ENCODE results near the gene TMPO.
"Not testable (repeated sequence)": the region's sequence is repeated elsewhere in the genome, so short reads cannot be mapped to it uniquely, and the experiment has no call there.

TMPO gene

DNA sequence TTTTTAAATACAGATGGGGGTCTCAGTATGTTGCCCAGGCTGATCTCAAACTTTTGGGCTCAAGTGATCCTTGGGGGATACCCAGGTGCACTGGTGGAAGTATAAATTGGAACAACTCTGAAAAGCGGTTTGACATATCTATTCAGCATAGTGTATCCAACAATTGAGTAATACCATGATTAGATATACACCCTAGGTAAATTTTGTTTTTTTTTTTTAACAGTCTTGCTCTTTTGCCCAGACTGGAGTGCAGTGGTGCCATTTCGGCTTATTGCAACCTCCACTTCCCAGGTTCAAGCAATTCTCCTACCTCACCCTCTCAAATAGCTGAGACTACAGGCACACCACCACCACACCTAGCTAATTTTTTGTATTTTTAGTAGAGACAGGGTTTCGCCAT, 46.5 kb downstream of the TMPO start:
- no peak for DNase-seq
- in situ Hi-C loops (cut with HindIII; ENCODE audit: low pct_ligation_motif_present, low pct_unique_long_range_greater_than_20kb, low sequenced_read_pairs) = no loop called here

DNA sequence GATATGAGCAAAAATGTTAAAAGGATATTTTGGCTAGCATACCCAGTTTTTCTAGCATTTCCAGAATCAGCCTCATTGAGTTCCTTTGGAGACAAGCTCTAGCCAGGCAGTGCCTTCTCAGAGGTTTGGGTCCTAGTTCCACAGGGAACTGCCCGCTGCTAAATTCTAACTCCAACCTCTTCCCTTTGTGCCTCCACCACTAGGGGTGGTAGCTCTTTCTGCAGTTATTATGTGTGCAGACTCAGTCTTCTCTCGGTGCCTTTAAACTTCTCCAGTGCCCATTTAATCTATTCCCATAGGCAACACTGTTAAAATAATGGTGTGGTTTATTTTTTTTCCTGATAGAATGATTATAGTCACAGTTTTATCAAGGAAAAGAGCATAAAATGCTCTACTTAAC, 56.6 kb downstream of the TMPO start:
- in situ Hi-C loops (cut with HindIII; ENCODE audit: low pct_ligation_motif_present, low pct_unique_long_range_greater_than_20kb, low sequenced_read_pairs) = no loop called here
- DNase-seq = peak; percentile 38

DNA sequence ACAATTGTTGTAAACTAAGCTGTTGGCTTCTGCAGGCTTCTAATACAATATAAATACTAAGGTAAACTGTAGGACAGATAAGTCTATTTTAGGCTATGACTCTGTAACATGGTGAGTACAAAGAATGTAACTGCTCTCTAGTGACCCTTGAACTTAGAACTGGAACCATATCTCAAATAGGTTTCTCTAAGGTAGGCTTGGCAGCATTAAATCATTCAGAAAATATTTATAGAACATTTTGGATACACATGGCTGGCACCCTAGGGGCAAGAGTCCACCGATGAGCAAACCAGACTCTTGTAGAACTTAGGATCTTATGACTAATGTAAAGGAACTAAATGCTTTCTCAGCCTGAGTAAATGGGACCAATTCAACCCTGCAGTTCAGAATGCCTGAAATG, 58.7 kb downstream of the TMPO start:
- peak; percentile 65 for DNase-seq
- in situ Hi-C loops (cut with HindIII; ENCODE audit: low pct_ligation_motif_present, low pct_unique_long_range_greater_than_20kb, low sequenced_read_pairs) = no loop called here

DNA sequence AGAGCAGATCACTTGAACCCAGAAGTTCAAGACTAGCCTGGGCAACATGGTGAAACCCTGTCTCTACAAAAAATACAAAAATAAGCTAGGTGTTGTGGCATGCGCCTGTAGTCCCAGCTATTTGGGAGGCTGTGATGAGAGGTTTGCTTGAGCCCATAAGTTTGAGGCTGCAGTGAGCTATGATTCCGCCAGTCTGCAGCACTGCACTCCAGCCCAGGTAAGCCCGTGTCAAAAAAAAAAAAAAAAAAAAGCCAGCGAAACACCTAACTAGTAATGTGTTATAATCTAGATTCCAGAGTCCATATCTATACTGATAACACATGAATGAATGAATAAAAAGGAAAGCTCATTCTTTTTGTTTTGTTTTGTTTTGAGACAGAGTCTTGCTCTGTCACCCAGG, 59.6 kb downstream of the TMPO start:
- DNase-seq = no peak
- in situ Hi-C loops (cut with HindIII; ENCODE audit: low pct_ligation_motif_present, low pct_unique_long_range_greater_than_20kb, low sequenced_read_pairs) = no loop called here

DNA sequence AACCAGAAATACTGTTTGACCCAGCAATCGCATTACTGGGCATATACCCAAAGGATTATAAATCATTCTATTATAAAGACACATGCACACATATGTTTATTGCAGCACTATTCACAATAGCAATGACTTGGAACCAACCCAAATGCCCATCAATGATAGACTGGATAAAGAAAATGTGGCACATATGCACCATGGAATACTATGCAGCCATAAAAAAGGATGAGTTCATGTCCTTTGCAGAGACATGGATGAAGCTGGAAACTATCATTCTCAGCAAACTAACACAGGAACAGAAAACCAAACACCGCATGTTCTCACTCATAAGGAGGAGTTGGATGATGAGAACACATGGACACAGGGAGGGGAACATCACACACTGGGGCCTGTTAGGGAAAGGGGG, 61.4 kb downstream of the TMPO start:
- in situ Hi-C loops (cut with HindIII; ENCODE audit: low pct_ligation_motif_present, low pct_unique_long_range_greater_than_20kb, low sequenced_read_pairs); DNase-seq: not testable (repeated sequence)

DNA sequence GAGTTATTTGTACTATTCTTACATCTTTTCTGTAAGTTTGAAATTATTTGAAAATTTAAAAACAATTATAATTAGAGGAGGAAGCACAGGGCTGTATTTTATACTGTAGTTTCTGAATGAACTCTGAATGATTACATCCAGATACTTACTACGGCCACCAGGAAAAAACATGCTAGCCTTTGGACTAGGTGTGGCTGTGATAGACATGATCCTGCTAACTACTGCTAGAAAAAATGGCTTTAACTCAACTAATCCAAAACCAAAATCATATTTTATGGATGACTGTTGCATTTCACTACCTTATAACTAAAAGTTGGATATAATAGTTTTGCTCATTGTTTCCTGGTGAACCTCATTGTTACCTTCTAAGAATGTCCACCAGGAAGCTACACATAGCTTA, 63.0 kb downstream of the TMPO start:
- no peak for DNase-seq
- in situ Hi-C loops (cut with HindIII; ENCODE audit: low pct_ligation_motif_present, low pct_unique_long_range_greater_than_20kb, low sequenced_read_pairs) = no loop called here

DNA sequence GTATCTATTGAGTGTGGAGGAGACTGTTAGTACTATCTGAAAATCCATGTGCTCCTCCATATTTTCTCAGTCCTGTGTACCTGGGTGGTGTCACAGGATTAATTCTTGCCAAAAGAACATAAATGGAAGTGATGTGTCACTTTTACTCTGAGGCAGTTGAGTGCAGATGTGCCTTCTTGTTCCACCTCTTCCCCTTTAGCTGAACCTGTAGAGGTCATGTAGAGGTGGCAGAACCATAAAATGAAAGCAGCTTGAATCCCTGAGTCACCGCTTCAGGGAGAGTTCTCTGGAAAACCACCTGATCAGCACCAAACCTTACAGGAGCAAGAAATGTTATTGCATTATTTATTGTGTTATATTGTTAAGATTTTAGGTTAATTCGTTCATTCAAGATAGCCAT, 63.4 kb downstream of the TMPO start:
- DNase-seq = peak; percentile 35
- in situ Hi-C loops (cut with HindIII; ENCODE audit: low pct_ligation_motif_present, low pct_unique_long_range_greater_than_20kb, low sequenced_read_pairs) = no loop called here

DNA sequence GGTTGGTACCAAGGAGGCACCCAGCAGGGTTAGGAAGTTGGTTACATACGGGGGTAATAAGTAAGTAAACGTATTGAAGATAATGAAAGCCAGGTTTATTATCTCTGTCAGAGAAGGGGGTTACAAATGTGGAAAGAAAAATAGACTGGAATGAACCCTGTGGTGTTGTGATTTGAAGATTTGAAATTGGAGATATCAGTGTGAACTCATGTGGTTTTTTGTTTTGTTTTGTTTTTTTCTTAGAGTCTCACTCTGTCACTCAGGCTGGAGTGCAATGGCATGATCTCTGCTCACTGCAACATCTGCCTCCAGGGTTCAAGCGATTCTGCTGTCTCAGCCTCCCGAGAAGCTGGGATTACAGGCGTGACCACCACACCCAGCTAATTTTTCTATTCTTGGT, 64.0 kb downstream of the TMPO start:
- in situ Hi-C loops (cut with HindIII; ENCODE audit: low pct_ligation_motif_present, low pct_unique_long_range_greater_than_20kb, low sequenced_read_pairs) = no loop called here
- DNase-seq = no peak

DNA sequence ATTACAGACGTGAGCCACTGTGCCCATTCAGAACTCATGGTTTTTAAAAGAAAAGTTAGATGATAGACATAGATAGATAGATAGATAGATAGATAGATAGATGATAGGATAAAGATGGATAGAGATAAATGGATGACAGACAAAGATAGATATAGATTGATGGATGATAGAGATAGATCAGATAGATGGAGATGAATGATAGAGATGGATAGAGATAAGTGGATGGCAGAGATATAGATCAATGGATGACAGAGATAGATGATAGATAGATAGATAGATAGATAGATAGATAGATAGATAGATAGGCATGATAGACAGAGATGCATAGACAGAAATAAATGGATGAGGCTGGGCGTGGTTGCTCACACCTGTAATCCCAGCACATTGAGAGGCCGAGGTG, 64.4 kb downstream of the TMPO start:
- in situ Hi-C loops (cut with HindIII; ENCODE audit: low pct_ligation_motif_present, low pct_unique_long_range_greater_than_20kb, low sequenced_read_pairs) = no loop called here
- no peak for DNase-seq

DNA sequence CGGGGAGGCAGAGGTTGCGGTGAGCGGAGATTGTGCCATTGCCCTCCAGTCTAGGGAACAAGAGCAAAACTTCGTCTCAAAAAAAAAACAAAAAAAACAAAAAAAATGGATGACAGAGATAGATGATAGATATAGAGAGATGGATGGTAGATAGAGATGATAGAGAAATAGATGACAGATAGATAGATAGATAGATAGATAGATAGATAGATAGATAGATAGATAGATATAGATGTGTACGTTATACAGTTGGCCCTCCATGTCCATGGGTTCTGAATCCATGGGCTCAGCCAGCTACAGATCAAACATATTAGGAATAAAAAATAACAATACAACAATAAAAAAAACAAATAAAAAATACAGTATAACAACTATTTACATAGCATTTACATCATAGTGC, 65.3 kb downstream of the TMPO start:
- in situ Hi-C loops (cut with HindIII; ENCODE audit: low pct_ligation_motif_present, low pct_unique_long_range_greater_than_20kb, low sequenced_read_pairs) = no loop called here
- no peak for DNase-seq

DNA sequence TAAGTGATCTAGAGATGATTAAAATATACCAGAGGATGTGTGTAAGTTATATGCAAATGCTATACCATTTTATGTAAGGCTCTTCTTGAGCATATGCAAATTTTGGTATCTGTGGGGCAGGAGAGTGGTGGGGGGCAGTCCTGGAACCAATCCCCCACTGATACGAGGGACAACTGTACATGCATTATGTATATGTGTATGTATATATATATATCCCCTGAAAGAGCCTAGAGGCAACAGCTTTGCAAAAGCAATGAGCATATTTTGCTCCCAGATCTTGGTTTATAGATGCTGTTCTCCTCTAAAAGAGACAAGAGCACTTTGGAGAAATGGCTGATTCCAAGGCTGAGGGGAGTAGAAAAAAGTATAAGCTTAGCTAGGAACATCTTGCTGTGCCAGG, 65.7 kb downstream of the TMPO start:
- in situ Hi-C loops (cut with HindIII; ENCODE audit: low pct_ligation_motif_present, low pct_unique_long_range_greater_than_20kb, low sequenced_read_pairs) = no loop called here
- no peak for DNase-seq

DNA sequence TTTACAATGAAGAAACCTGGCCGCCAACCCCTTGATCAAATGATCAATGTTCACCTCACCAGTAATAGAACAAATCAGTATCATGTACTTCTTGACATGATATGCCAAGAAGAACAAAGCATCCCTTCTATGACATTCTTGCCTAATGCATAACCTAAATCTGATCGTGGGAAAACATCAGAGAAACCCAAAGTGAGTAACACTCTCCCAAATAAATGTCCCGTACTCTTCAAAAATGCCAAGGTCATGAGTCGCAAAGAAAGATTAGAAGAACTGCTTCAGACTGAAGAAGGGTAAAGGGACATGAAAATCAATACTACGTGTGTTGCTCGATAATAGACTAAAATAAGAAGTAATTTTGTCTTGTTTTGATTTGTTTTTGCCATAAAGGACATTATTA, 66.7 kb downstream of the TMPO start:
- in situ Hi-C loops (cut with HindIII; ENCODE audit: low pct_ligation_motif_present, low pct_unique_long_range_greater_than_20kb, low sequenced_read_pairs) = no loop called here
- no peak for DNase-seq

DNA sequence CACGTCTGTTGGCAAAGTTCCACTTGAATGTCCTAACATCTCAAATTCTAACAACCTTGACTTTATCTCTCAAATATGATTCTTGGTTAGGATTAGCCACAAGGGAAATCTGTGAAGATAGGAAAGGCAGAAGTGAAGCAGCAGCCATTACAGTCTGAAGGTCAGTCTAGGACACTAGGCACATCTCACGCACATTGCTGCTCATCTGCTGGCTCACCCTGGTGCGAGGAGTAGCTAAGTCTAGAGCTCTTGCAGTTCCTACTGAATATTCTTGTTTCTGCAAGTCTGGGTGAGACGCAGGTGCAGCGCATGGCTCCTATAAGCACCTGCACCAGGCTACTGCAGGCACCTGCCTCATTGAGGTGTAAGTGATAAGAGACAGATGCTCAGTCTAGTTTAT, 71.7 kb downstream of the TMPO start:
- no peak for DNase-seq
- in situ Hi-C loops (cut with HindIII; ENCODE audit: low pct_ligation_motif_present, low pct_unique_long_range_greater_than_20kb, low sequenced_read_pairs) = no loop called here

DNA sequence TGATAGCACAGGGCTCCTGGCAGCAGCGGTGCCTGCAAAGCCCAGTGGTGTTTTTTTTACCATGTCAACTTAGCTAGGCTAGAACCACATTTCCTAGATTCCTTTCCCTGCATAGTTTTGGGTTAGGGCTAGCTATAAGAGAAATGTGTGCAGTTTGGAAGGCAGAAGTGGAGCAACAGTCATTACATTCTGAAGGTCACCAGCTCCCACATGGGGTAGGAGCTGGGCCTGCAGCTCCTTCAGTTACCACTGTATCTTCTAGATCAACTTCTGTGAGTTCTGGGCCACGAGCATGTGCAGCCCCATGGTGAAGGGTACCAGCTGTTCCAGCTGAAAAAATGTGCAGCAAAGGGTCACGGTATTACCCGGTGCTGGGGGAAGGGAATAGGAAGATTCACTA, 75.8 kb downstream of the TMPO start:
- in situ Hi-C loops (cut with HindIII; ENCODE audit: low pct_ligation_motif_present, low pct_unique_long_range_greater_than_20kb, low sequenced_read_pairs) = no loop called here
- no peak for DNase-seq

DNA sequence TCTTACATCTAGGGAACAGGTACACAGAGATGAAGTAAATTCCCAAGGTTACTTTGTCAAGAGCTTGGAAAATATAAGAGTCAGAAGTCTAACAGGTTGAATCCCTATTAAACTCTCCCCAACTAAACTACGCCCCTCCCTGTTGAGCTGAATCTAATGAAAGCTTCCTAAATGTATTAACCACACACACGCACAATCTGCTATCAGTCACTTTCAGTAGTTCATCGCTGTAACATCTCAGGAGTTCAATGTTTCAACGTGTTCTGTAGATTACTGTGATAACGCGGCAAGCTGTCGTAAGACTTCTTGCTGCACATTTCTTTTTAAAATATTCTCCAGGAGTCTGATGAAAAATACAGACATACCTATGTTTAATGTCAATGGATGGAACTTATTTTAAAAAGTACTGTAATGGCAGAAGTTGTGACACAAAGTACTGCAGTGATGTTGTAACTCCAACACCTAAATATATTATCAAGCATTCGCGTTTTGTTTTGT, 77.5 kb downstream of the TMPO start:
- in situ Hi-C loops (cut with HindIII; ENCODE audit: low pct_ligation_motif_present, low pct_unique_long_range_greater_than_20kb, low sequenced_read_pairs) = no loop called here
- DNase-seq = peak; percentile 35

DNA sequence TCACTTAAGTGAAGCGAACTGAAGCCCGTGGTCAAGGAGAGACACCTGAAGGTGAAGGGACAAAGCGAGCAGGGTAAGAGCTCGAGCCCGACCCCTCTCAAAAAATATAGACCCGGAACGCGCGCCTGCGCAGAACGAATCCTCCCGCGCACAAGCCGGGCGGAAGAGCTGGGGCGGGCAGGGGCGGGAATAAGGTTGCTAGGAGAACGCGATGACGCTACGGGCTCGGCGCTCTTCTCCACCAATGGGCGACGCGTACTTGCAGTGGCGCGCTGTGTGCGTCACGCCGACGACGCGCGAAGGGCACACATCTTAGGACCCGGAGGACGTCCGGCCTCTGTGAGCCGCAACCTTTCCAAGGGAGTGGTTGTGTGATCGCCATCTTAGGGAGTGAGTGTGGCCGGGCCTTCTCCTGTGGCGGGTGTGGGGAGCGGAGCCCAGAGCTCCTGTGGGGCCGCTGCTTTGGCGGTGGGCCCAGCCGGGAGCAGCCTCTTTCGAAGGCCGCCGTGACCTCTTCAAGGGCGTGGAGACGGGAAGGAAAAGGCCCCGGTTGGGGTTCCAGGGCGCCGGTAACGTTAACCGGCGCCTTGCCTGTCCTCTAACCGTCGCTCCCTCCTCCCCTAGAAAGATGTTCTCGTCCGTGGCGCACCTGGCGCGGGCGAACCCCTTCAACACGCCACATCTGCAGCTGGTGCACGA, 78.1 kb downstream of the TMPO start, which contains the start of gene SLC25A3:
SLC25A3 (plus strand) TSS at position 336 of the 699 bp plus-strand sequence; CDS start at position 629, 293 bp downstream.
- peak; percentile 100 for DNase-seq
- in situ Hi-C loops (cut with HindIII; ENCODE audit: low pct_ligation_motif_present, low pct_unique_long_range_greater_than_20kb, low sequenced_read_pairs) = no loop called here

DNA sequence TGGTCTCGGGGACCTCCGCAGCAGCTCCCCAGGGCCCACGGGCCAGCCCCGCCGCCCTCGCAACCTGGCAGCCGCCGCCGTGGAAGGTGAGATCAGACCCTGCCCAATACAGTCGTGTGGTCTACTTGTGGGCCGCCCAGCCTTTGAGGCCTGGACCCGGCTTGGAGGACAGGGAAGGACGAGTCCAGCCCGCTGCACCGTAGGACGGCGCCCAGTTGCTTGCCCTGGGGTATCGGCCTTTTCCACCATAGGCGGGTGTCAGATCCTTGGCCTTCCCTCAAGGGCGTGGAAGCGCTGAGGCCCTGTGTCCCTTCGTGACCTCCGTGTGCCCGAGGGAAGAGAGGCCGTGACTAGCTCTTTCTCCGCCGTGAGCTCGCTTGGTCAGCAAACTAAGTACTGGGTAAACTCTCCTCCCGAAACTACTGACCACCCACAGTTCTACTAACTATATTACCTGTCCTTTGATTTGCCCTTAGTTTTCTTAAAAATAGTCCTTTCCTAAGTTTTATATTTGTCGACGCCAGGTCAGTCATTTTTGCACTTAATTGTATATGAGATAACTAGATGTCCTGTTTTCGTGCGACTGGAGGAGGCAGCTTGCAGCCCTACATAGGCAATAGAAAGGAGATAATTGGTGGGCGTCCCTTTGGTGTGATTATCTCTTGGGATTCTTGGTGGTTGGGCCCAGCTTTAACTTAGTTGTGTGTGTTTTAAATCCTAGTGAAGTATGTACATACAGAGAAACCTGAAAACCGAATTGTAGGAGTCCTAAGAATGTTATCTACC, 78.9 kb downstream of the TMPO start:
- in situ Hi-C loops (cut with HindIII; ENCODE audit: low pct_ligation_motif_present, low pct_unique_long_range_greater_than_20kb, low sequenced_read_pairs) = no loop called here
- DNase-seq = peak; percentile 37

DNA sequence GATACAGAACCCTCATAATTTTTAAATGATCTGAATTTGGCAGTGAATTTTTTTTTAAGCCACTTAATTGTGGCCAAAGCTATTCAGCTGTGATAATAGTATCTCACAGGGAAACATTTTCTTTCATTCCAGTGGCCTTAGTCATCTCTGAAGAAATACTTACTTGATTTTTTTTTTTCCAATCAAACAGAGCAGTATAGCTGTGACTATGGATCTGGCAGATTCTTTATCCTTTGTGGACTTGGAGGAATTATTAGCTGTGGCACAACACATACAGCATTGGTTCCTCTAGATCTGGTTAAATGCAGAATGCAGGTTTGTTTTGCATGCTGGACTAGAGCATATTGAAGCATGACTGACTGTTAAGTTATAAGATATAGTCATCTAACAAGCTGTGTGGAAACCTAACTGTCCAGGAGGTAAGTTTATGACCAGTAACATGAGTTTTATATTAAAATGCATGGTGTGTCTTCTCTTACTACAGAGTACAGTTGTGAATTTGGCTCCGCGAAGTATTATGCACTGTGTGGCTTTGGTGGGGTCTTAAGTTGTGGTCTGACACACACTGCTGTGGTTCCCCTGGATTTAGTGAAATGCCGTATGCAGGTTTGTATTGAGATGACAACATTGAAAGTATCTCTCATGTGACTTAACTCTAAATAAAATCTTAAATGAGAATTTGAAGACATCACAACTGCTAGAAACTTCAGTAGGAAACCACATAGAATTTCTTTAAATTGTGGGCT, 80.0 kb downstream of the TMPO start:
- peak; percentile 91 for DNase-seq
- in situ Hi-C loops (cut with HindIII; ENCODE audit: low pct_ligation_motif_present, low pct_unique_long_range_greater_than_20kb, low sequenced_read_pairs) = no loop called here

DNA sequence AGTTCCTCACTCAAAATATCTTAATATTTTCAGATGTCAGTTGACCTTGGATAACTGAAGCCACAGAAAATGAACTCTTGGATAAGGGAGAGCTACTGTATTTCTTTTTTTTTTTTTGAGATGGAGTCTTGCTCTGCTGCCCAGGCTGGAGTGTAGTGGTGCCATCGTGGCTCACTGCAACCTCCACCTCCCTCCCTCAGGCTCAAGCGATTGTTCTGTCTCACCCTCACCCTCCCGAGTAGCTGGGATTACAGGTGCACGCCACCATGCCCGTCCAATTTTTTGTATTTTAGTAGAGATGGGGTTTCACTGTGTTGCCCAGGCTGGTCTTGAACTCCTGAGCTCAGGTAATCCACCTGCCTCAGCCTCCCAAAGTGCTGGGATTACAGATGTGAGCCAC, 81.9 kb downstream of the TMPO start:
- DNase-seq; in situ Hi-C loops (cut with HindIII; ENCODE audit: low pct_ligation_motif_present, low pct_unique_long_range_greater_than_20kb, low sequenced_read_pairs): not testable (repeated sequence)

Measured in ACHN (cell line).